IMR-90 (cell line): ENCODE results near the gene TNFRSF1B. TPM values are rescaled to one million over a fixed set of nuclear protein-coding genes. Genes with fewer than 3 reads are reported as not detected.

Experiments
- ATAC-seq: fragments of 200-7000 bp; cut with Tn5 transposase; 2 replicates; pipeline ENCODE4 v1.9.1; 2020; ENCODE audit warnings: low read depth, mild to moderate bottlenecking, moderate library complexity
- BruUV-seq: library from RNA; stranded (reverse); fragments of 400-500 nt; replicated peaks from 2 replicates; lab custom pipeline; 2021; lab: Mats Ljungman, UMichigan
- CTCF ChIA-PET: fragments of 300-600 bp; formaldehyde crosslinking; extraction: SDS; loops from one replicate; lab custom pipeline; 2021; ENCODE audit warnings: antibody characterized with exemption; lab: Yijun Ruan, JAX
- POLR2A ChIA-PET: fragments of 300-600 bp; sonication (Branson Sonifier 250); formaldehyde crosslinking; loops from one replicate; lab custom pipeline; 2022; ENCODE audit warnings: antibody characterized with exemption; ENCODE audit not compliant: unreplicated experiment; lab: Charles Lee
- DNase-seq: peaks from one replicate; pipeline ENCODE4 v3.0.0; 2013
- H2AFZ ChIP-seq: replicated peaks from 2 replicates; pipeline ENCODE3; 2013; ENCODE audit warnings: low read length, mild to moderate bottlenecking; ENCODE audit not compliant: poor library complexity
- H2AK5ac ChIP-seq: 2 replicates; pipeline ENCODE4 v1.6.1; 2013; ENCODE audit warnings: low read depth, low read length, inconsistent platforms
- H2AK9ac ChIP-seq: replicated peaks from 2 replicates; pipeline ENCODE3; 2013; ENCODE audit warnings: mild to moderate bottlenecking, low read depth, low read length, moderate library complexity; ENCODE audit not compliant: poor library complexity
- H2BK120ac ChIP-seq: 2 replicates; pipeline ENCODE4 v1.6.1; 2013; ENCODE audit warnings: low read depth, low read length, inconsistent platforms
- H2BK15ac ChIP-seq: 3 replicates; pipeline ENCODE4 v1.6.1; 2013; ENCODE audit warnings: low read depth, low read length, inconsistent platforms
- H2BK20ac ChIP-seq: 2 replicates; pipeline ENCODE4 v1.6.1; 2013; ENCODE audit warnings: low read depth, mild to moderate bottlenecking, inconsistent platforms, low read length, moderate library complexity
- H2BK5ac ChIP-seq: 2 replicates; pipeline ENCODE4 v1.6.1; 2013; ENCODE audit warnings: mild to moderate bottlenecking, low read depth, low read length, inconsistent platforms; ENCODE audit not compliant: poor library complexity, severe bottlenecking
- H3K14ac ChIP-seq: replicated peaks from 2 replicates; pipeline ENCODE4 v1.6.1; 2013; ENCODE audit warnings: low read depth, low read length, inconsistent platforms
- H3K18ac ChIP-seq: 2 replicates; pipeline ENCODE4 v1.6.1; 2013; ENCODE audit warnings: low read depth, low read length, control low read depth
- H3K23ac ChIP-seq: 2 replicates; pipeline ENCODE4 v1.6.1; 2013; ENCODE audit warnings: low read depth, low read length, inconsistent platforms
- H3K27ac ChIP-seq: 2 replicates; pipeline ENCODE4 v1.5.1; 2013; ENCODE audit warnings: mild to moderate bottlenecking, control low read depth, low read length; ENCODE audit not compliant: insufficient read depth
- H3K27me3 ChIP-seq: 2 replicates; pipeline ENCODE4 v1.6.1; 2013; ENCODE audit warnings: low read length; ENCODE audit not compliant: control insufficient read depth, insufficient read depth
- H3K36me3 ChIP-seq: 2 replicates; pipeline ENCODE4 v1.6.1; 2013; ENCODE audit warnings: low read length, mixed read lengths; ENCODE audit not compliant: control insufficient read depth, insufficient read depth
- H3K4ac ChIP-seq: 2 replicates; pipeline ENCODE4 v1.6.1; 2013; ENCODE audit warnings: low read depth, low read length, inconsistent platforms
- H3K4me1 ChIP-seq: 2 replicates; pipeline ENCODE4 v1.6.1; 2013; ENCODE audit warnings: low read length, mixed read lengths; ENCODE audit not compliant: control insufficient read depth, insufficient read depth
- H3K4me2 ChIP-seq: 2 replicates; pipeline ENCODE4 v1.6.1; 2013; ENCODE audit warnings: low read depth, mild to moderate bottlenecking, control low read depth, low read length, moderate library complexity
- H3K4me3 ChIP-seq: 2 replicates; pipeline ENCODE4 v1.5.1; 2013; ENCODE audit warnings: low read depth, mild to moderate bottlenecking, control low read depth, low read length, moderate library complexity; ENCODE audit not compliant: insufficient read depth
- H3K56ac ChIP-seq: 2 replicates; pipeline ENCODE4 v1.6.1; 2013; ENCODE audit warnings: low read length, inconsistent platforms; ENCODE audit not compliant: insufficient read depth; ENCODE audit errors: extremely low read depth
- H3K79me1 ChIP-seq, 2 experiments: 2 replicates each; pipeline ENCODE4 v1.6.1; 2013; ENCODE audit warnings: low read length in 2 of 2, inconsistent platforms in 1 of 2, low read depth in 1 of 2
- H3K9ac ChIP-seq: 2 replicates; pipeline ENCODE4 v1.6.1; 2013; ENCODE audit warnings: low read depth, low read length, control low read depth
- H3K9me1 ChIP-seq: 2 replicates; pipeline ENCODE4 v1.6.1; 2013; ENCODE audit warnings: low read length, inconsistent platforms; ENCODE audit not compliant: insufficient read depth
- H3K9me3 ChIP-seq: 2 replicates; pipeline ENCODE4 v1.6.1; 2013; ENCODE audit warnings: low read length; ENCODE audit not compliant: control insufficient read depth, insufficient read depth
- H4K20me1 ChIP-seq: 2 replicates; pipeline ENCODE4 v1.6.1; 2013; ENCODE audit warnings: low read length, inconsistent platforms; ENCODE audit not compliant: insufficient read depth
- H4K5ac ChIP-seq: 2 replicates; pipeline ENCODE4 v1.6.1; 2013; ENCODE audit warnings: mild to moderate bottlenecking, low read depth, low read length, control low read depth
- H4K8ac ChIP-seq, 2 experiments: 2 replicates each; pipeline ENCODE4 v1.6.1; 2013; ENCODE audit warnings: low read depth in 2 of 2, low read length in 2 of 2, control low read depth in 1 of 2, inconsistent platforms in 1 of 2
- H4K91ac ChIP-seq: 2 replicates; pipeline ENCODE4 v1.6.1; 2013; ENCODE audit warnings: low read depth, low read length, inconsistent platforms; ENCODE audit not compliant: insufficient read depth
- BHLHE40 ChIP-seq: fragments of 150-350 bp; IDR thresholded peaks from 2 replicates; pipeline ENCODE4 v1.6.1; 2016; ENCODE audit warnings: mild to moderate bottlenecking, low read depth, low read length
- CEBPB ChIP-seq: IDR thresholded peaks from 2 replicates; pipeline ENCODE4 v1.6.1; 2012; ENCODE audit warnings: low read depth, low read length, improper control_type of control experiment
- CHD1 ChIP-seq: IDR thresholded peaks from 2 replicates; pipeline ENCODE4 v1.6.1; 2012; ENCODE audit warnings: low read depth, low read length, improper control_type of control experiment
- FOS ChIP-seq: fragments of 150-350 bp; IDR thresholded peaks from 2 replicates; pipeline ENCODE4 v1.6.1; 2016; ENCODE audit warnings: low read depth, low read length
- MAFK ChIP-seq: IDR thresholded peaks from 2 replicates; pipeline ENCODE4 v1.6.1; 2012; ENCODE audit warnings: low read depth, low read length, improper control_type of control experiment
- MAZ ChIP-seq: IDR thresholded peaks from 2 replicates; pipeline ENCODE4 v1.6.1; 2012; ENCODE audit warnings: low read depth, mild to moderate bottlenecking, low read length, improper control_type of control experiment, moderate library complexity, borderline replicate concordance
- MXI1 ChIP-seq: IDR thresholded peaks from 2 replicates; pipeline ENCODE4 v1.6.1; 2012; ENCODE audit warnings: low read depth, mild to moderate bottlenecking, low read length, moderate library complexity, borderline replicate concordance
- NFE2L2 ChIP-seq: fragments of 150-350 bp; IDR thresholded peaks from 2 replicates; pipeline ENCODE4 v1.6.1; 2016; ENCODE audit warnings: low read depth, mild to moderate bottlenecking, low read length
- POLR2A ChIP-seq: IDR thresholded peaks from 2 replicates; pipeline ENCODE4 v1.6.1; 2012; ENCODE audit warnings: mild to moderate bottlenecking, low read depth, low read length
- RCOR1 ChIP-seq: IDR thresholded peaks from 2 replicates; pipeline ENCODE4 v1.6.1; 2012; ENCODE audit warnings: mild to moderate bottlenecking, low read length, improper control_type of control experiment; ENCODE audit not compliant: insufficient replicate concordance
- RFX5 ChIP-seq: IDR thresholded peaks from 2 replicates; pipeline ENCODE4 v1.8.0; 2012; ENCODE audit warnings: low read depth, mild to moderate bottlenecking, low read length, moderate library complexity
- SMC3 ChIP-seq: fragments of 150-350 bp; IDR thresholded peaks from 2 replicates; pipeline ENCODE4 v1.6.1; 2016; ENCODE audit warnings: low read depth, mild to moderate bottlenecking, antibody characterized with exemption, low read length, moderate library complexity
- WGBS, 2 experiments: methylation state at CpG; one replicate each; pipeline versions ENCODE4 v1.1.5 to v1.1.7; 2013; ENCODE audit warnings: missing lambda C conversion rate in 2 of 2; ENCODE audit not compliant: insufficient read length in 1 of 2; ENCODE audit errors: extremely low coverage in 2 of 2; 5-methylcytosine and 5-hydroxymethylcytosine counted together
- dilution Hi-C: fragments of 300-500 bp; cut with HindIII; formaldehyde crosslinking; loops from one replicate; pipeline ENCODE4 v1.14.3; 2018; ENCODE audit warnings: low sequenced_read_pairs; ENCODE audit not compliant: unreplicated experiment
- in situ Hi-C: fragments of 300-500 bp; cut with MboI; formaldehyde crosslinking; loops from 3 replicates; pipeline ENCODE4 v1.14.3; 2019; ENCODE audit warnings: low sequenced_read_pairs, inconsistent platforms, mixed read lengths
- intact Hi-C: fragments of 100-400 bp; cut with micrococcal nuclease; formaldehyde crosslinking; loops from 2 replicates; pipeline ENCODE4 v1.10.0; 2022
- polyA plus RNA-seq, 3 experiments: library from polyadenylated mRNA; depleted of rRNA; stranded (reverse); fragments of >200 nt; gene quantifications; 2 replicates each; pipeline ENCODE4 v1.2.3, GENCODE V29; 2012; ENCODE audit warnings: low replicate concordance in 1 of 3
- total RNA-seq: library from RNA; depleted of rRNA; stranded (reverse); fragments of >200 nt; gene quantifications from 2 replicates; pipeline ENCODE4 v1.2.3, GENCODE V29; 2012
- TF ChIP-seq, protein P1 (sequence below): fragments of 150-350 bp; IDR thresholded peaks from 2 replicates; pipeline ENCODE4 v1.6.1; 2017; ENCODE audit warnings: mild to moderate bottlenecking, antibody characterized with exemption, low read length, low read depth
- TF ChIP-seq, protein P2 (sequence below): fragments of 150-350 bp; IDR thresholded peaks from 2 replicates; pipeline ENCODE4 v1.6.1; 2016; ENCODE audit warnings: low read depth, mild to moderate bottlenecking, low read length, moderate library complexity, borderline replicate concordance

Gene TNFRSF1B
- total and polyA plus RNA-seq, 2 of the 4 experiments (the other 2 are of a cell fraction): 4.3 to 8.9 TPM

DNA sequence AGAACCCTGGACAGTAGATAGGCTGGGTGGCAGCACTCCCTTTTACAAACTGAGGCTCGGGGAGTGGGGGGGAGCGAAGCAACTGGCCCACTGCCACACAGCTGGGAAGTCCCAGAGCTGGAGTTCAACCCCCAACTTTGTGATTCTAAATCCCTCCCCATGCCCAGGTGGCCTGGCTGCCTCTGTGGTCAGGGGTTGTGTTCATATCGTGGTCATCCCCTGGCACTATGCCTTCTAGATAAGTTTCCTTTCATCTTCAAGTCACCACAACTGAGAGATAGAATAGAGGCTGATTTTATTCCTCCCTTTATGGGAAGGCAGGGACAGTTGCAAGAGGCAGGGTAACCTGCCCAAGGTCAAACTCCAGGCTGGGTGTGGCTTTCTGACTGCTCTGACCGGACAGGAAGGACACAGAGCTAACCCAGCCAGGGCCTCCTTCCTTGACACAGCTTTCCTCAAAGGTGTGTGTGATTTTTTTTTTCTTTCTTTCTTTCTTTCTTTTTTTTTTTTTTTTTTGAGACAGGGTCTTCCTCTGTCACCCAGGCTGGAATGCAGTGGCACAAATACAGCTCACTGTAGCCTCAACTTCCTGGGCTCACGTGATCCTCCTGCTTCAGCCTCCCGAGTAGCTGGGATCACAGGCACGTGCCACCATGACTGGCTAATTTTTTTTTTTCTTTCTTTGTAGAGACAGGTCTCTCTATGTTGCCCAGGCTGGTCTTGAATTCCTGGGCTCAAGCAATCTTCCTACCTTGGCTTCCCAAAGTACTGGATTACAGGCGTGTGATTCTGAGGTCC lies 18.4 kb upstream of the TNFRSF1B start:
- H3K4me3 ChIP-seq: no peak overlapping the region
- no peak overlapping the region for H3K9ac ChIP-seq
- H2AK9ac ChIP-seq: peak overlapping the region; percentile 18
- no peak overlapping the region for H3K4me2 ChIP-seq
- no peaks in the 10 kb centered on the region for H4K20me1 ChIP-seq
- intact Hi-C loops (no loop called here), dilution Hi-C loops (no loop called here), in situ Hi-C loops (no loop called here)
- 0 out of 2 replicates have a peak overlapping the region, but pooled peaks have one; percentile 46 for H3K14ac ChIP-seq
- POLR2A ChIA-PET: no interaction called here
- peaks cover 27% of the 10 kb centered on the region for H3K4me1 ChIP-seq
- peak overlapping the region; percentile 61; the same call in 1 of the 2 replicates for H4K91ac ChIP-seq
- DNase-seq: peak; percentile 76
- no peak for ATAC-seq
- peak overlapping the region; percentile 12 for H2BK120ac ChIP-seq
- no peak overlapping the region for H3K56ac ChIP-seq
- peak overlapping the region; percentile 86 for H2AK5ac ChIP-seq
- peaks cover 4% of the 10 kb centered on the region; the same call in 1 of the 2 replicates for H3K9me3 ChIP-seq
- H2AFZ ChIP-seq: peak overlapping the region; percentile 36
- CTCF ChIA-PET: interaction anchor here (0.6 kb wide), 1 partner anchor 1111 kb away, joined by 3 read pairs; no protein-coding TSS in a partner anchor
- no peak overlapping the region for H4K8ac ChIP-seq
- BruUV-seq: no TSS peak
- 100% methylated on average over 2 of the region's 8 CpGs; no CpG with 5 or more reads in 1 of the 2 experiments for WGBS, 2 experiments
- H3K27ac ChIP-seq: no peak overlapping the region
- no peak overlapping the region for H2BK5ac ChIP-seq
- no peaks in the 10 kb centered on the region for H3K27me3 ChIP-seq
- no peaks in the 10 kb centered on the region for H3K36me3 ChIP-seq
- no peak overlapping the region for H3K23ac ChIP-seq
- H3K9me1 ChIP-seq: peaks cover 19% of the 10 kb centered on the region
- peak overlapping the region; percentile 53; the same call in 1 of the 2 replicates for H3K4ac ChIP-seq
- peak overlapping the region; percentile 64; the same call in 1 of the 3 replicates for H2BK15ac ChIP-seq
- H3K18ac ChIP-seq: peak overlapping the region; percentile 48; the same call in 1 of the 2 replicates
- no peaks in the 10 kb centered on the region for H3K79me1 ChIP-seq
- no peak overlapping the region for H4K5ac ChIP-seq
- H2BK20ac ChIP-seq: peak overlapping the region; percentile 21; the same call in 1 of the 2 replicates
- TF ChIP-seq MAFK (no peak), RFX5 (no peak), NFE2L2 (no peak), RCOR1 (no peak), CHD1 (no peak), SMC3 (no peak), MXI1 (no peak), CEBPB (no peak), FOS (no peak), BHLHE40 (no peak), POLR2A (no peak), MAZ (no peak)
- TF ChIP-seq, protein P1, sequence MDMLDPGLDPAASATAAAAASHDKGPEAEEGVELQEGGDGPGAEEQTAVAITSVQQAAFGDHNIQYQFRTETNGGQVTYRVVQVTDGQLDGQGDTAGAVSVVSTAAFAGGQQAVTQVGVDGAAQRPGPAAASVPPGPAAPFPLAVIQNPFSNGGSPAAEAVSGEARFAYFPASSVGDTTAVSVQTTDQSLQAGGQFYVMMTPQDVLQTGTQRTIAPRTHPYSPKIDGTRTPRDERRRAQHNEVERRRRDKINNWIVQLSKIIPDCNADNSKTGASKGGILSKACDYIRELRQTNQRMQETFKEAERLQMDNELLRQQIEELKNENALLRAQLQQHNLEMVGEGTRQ: no peak
- TF ChIP-seq, protein P2, sequence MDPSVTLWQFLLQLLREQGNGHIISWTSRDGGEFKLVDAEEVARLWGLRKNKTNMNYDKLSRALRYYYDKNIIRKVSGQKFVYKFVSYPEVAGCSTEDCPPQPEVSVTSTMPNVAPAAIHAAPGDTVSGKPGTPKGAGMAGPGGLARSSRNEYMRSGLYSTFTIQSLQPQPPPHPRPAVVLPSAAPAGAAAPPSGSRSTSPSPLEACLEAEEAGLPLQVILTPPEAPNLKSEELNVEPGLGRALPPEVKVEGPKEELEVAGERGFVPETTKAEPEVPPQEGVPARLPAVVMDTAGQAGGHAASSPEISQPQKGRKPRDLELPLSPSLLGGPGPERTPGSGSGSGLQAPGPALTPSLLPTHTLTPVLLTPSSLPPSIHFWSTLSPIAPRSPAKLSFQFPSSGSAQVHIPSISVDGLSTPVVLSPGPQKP: no peak
